HG02588 (cell line): ENCODE data around the gene KIF18A.

Source experiments
- ATAC-seq: cut with Tn5 transposase; IDR thresholded peaks from one replicate; pipeline ENCODE4 v1.9.1; 2021; ENCODE audit warnings: mild to moderate bottlenecking, moderate library complexity; ENCODE audit not compliant: unreplicated experiment

Gene KIF18A

GRCh38 chr11:28049338-28050216 is 58.4 kb downstream of the KIF18A start:
- no peak for ATAC-seq

GRCh38 chr11:28048812-28049211 is 59.1 kb downstream of the KIF18A start:
- no peak for ATAC-seq

GRCh38 chr11:28043930-28044709 is 63.8 kb downstream of the KIF18A start:
- no peak for ATAC-seq

- ATAC-seq, result no peak
Measured at GRCh38 chr11:28040384-28040783, 67.6 kb downstream of the KIF18A start.

- ATAC-seq, result no peak
Measured at GRCh38 chr11:28038775-28039174, 69.2 kb downstream of the KIF18A start.

GRCh38 chr11:28026634-28027290 is 81.2 kb downstream of the KIF18A start:
- no peak for ATAC-seq

- no peak for ATAC-seq
Measured at GRCh38 chr11:28017816-28018215, 90.1 kb downstream of the KIF18A start.

- no peak for ATAC-seq
Measured at GRCh38 chr11:28011813-28012212, 96.1 kb downstream of the KIF18A start.

- ATAC-seq, result no peak
Measured at GRCh38 chr11:28009996-28010395, 98.0 kb downstream of the KIF18A start.

GRCh38 chr11:28009388-28009787 is 98.6 kb downstream of the KIF18A start:
- no peak for ATAC-seq

GRCh38 chr11:28003615-28004014 is 104.3 kb downstream of the KIF18A start:
- ATAC-seq, result no peak

- ATAC-seq, result no peak
Measured at GRCh38 chr11:27998552-27998951, 109.4 kb downstream of the KIF18A start.

GRCh38 chr11:27997344-27997743 is 110.6 kb downstream of the KIF18A start:
- ATAC-seq, result no peak

GRCh38 chr11:27996066-27996465 is 111.9 kb downstream of the KIF18A start:
- no peak for ATAC-seq

- no peak for ATAC-seq
Measured at GRCh38 chr11:27995083-27995482, 112.9 kb downstream of the KIF18A start.

- ATAC-seq, result no peak
Measured at GRCh38 chr11:27991736-27992135, 116.2 kb downstream of the KIF18A start.

GRCh38 chr11:27977527-27977926 is 130.4 kb downstream of the KIF18A start:
- ATAC-seq, result no peak

GRCh38 chr11:27977031-27977430 is 130.9 kb downstream of the KIF18A start:
- ATAC-seq, result no peak

- no peak for ATAC-seq
Measured at GRCh38 chr11:27976262-27976661, 131.7 kb downstream of the KIF18A start.

- no peak for ATAC-seq
Measured at GRCh38 chr11:27973851-27974536, 134.0 kb downstream of the KIF18A start.
